Right ventricle myocardium superior (tissue), 1 donor: ENCODE measurements around the gene SH3BP5. TPM values are rescaled to one million over a fixed set of nuclear protein-coding genes. Genes with fewer than 3 reads are reported as not detected.
A peak's percentile ranks its signal among the peaks of the same experiment; 100 is the strongest.

Experiments used
- ATAC-seq: fragments of 200-7000 bp; cut with Tn5 transposase; one replicate; pipeline ENCODE4 v1.9.1; 2020; ENCODE audit warnings: mild to moderate bottlenecking; ENCODE audit not compliant: poor library complexity
- DNase-seq: peaks from one replicate; pipeline ENCODE4 v3.0.0-alpha.2; 2020
- intact Hi-C: fragments of 100-400 bp; cut with DNase I; formaldehyde crosslinking; loops from one replicate; pipeline ENCODE4 v1.11.2; 2022
- total RNA-seq: library from RNA; stranded (reverse); fragmentation: NEBNext Ultra II Directional; extraction: Animal tissue kit (Norgen Biotek cat#: 25700); gene quantifications from one replicate; pipeline ENCODE4 v1.2.1, GENCODE V29; 2021
- donor health status: DM: no; HTN: yes; CAD: no; lungs with severe emphysema.

SH3BP5 gene
- total RNA-seq, 1 donor from 2014 or later = 10.4 TPM

- peak; percentile 92 for DNase-seq
These were observed 63.0 kb downstream of the SH3BP5 start for GRCh38 chr3:15269091-15269989.

GRCh38 chr3:15268033-15268631, 64.3 kb downstream of the SH3BP5 start:
- peak; percentile 80 for ATAC-seq
- DNase-seq = peak; percentile 92
- intact Hi-C loops = no loop called here

More at GRCh38 chr3:15269091-15269989, 63.0 kb downstream of the SH3BP5 start:
- ATAC-seq = peak; percentile 79
- intact Hi-C loops = no loop called here

GRCh38 chr3:15267502-15267901, 64.9 kb downstream of the SH3BP5 start:
- intact Hi-C loops = no loop called here
- ATAC-seq (no peak), DNase-seq (no peak)

- intact Hi-C loops = no loop called here
- no peak for DNase-seq
- ATAC-seq = no peak
These were observed 65.6 kb downstream of the SH3BP5 start for GRCh38 chr3:15266510-15267376.

GRCh38 chr3:15265655-15266509, 66.5 kb downstream of the SH3BP5 start:
- DNase-seq = no peak

GRCh38 chr3:15264486-15264885, 67.9 kb downstream of the SH3BP5 start:
- intact Hi-C loops = no loop called here
- ATAC-seq = no peak
- DNase-seq = no peak

More at GRCh38 chr3:15265655-15266509, 66.5 kb downstream of the SH3BP5 start:
- intact Hi-C loops = no loop called here
- ATAC-seq = no peak

GRCh38 chr3:15263926-15264325, 68.5 kb downstream of the SH3BP5 start:
- ATAC-seq (no peak), DNase-seq (no peak)
- intact Hi-C loops = no loop called here

- intact Hi-C loops = no loop called here
- no peak for ATAC-seq
- no peak for DNase-seq
These were observed 69.3 kb downstream of the SH3BP5 start for GRCh38 chr3:15263120-15263519.

- no peak for DNase-seq
- ATAC-seq = no peak
- intact Hi-C loops = no loop called here
These were observed 70.4 kb downstream of the SH3BP5 start for GRCh38 chr3:15262021-15262420.

GRCh38 chr3:15261274-15261673, 71.1 kb downstream of the SH3BP5 start:
- no peak for DNase-seq
- intact Hi-C loops = no loop called here
- ATAC-seq = no peak

- DNase-seq (no peak), ATAC-seq (no peak)
- intact Hi-C loops = no loop called here
These were observed 71.9 kb downstream of the SH3BP5 start for GRCh38 chr3:15260531-15260930.

- DNase-seq (no peak), ATAC-seq (no peak)
- intact Hi-C loops = no loop called here
These were observed 73.7 kb downstream of the SH3BP5 start for GRCh38 chr3:15258720-15259119.

GRCh38 chr3:15256861-15257341, 75.5 kb downstream of the SH3BP5 start:
- no peak for DNase-seq
- ATAC-seq = peak; percentile 74
- intact Hi-C loops = no loop called here

GRCh38 chr3:15255215-15255614, 77.2 kb downstream of the SH3BP5 start:
- ATAC-seq = no peak
- intact Hi-C loops = no loop called here
- DNase-seq = no peak

- no peak for ATAC-seq
- intact Hi-C loops = no loop called here
- no peak for DNase-seq
These were observed 79.2 kb downstream of the SH3BP5 start for GRCh38 chr3:15253023-15253697.

GRCh38 chr3:15246186-15246585, 86.2 kb downstream of the SH3BP5 start:
- DNase-seq (no peak), ATAC-seq (no peak)
- intact Hi-C loops = loop anchor here (10.0 kb wide), 1 partner anchor 339 kb away; no protein-coding TSS in a partner anchor

GRCh38 chr3:15243822-15244482, 88.4 kb downstream of the SH3BP5 start:
- intact Hi-C loops = loop anchor here (10.0 kb wide), 1 partner anchor 341 kb away; no protein-coding TSS in a partner anchor
- ATAC-seq = no peak
- no peak for DNase-seq
